CD14-positive monocyte (primary cell): Measurements from ENCODE around the gene MOAP1. TPM values are rescaled to one million over a fixed set of nuclear protein-coding genes. Genes with fewer than 3 reads are reported as not detected.

Experiments
- DNase-seq, 3 donors: peaks; one replicate each; pipeline ENCODE4 v3.0.0-alpha.2; 2011 to 2022
- H2AFZ ChIP-seq: 2 replicates; pipeline ENCODE4 v1.6.0; 2012; ENCODE audit warnings: mild to moderate bottlenecking, low read depth, low read length, inconsistent platforms; ENCODE audit not compliant: insufficient read depth, poor library complexity, severe bottlenecking
- H3K27ac ChIP-seq, 2 donors: 1 replicate in 1 of 2; 2 replicates in 1 of 2; pipeline ENCODE4 v1.5.1; 2012 to 2013; ENCODE audit warnings: low read length in 2 of 2, control low read depth in 1 of 2, inconsistent platforms in 1 of 2, low read depth in 1 of 2, mild to moderate bottlenecking in 1 of 2
- H3K27me3 ChIP-seq, 2 donors: one replicate each; pipeline versions ENCODE4 v1.6.0 to v1.6.1; 2011 to 2013; ENCODE audit warnings: low read length in 2 of 2; ENCODE audit not compliant: control insufficient read depth in 2 of 2, insufficient read depth in 2 of 2
- H3K36me3 ChIP-seq, 2 donors: replicated peaks in 1 of 2; 1 replicate in 1 of 2; 2 replicates in 1 of 2; pipeline versions ENCODE4 v1.5.1 to v1.6.1; 2012 to 2013; ENCODE audit warnings: low read length in 2 of 2, control low read depth in 1 of 2, inconsistent platforms in 1 of 2, mild to moderate bottlenecking in 1 of 2; ENCODE audit not compliant: insufficient read depth in 2 of 2, control insufficient read depth in 1 of 2
- H3K4me1 ChIP-seq, 2 donors: 1 replicate in 1 of 2; 2 replicates in 1 of 2; pipeline versions ENCODE4 v1.5.1 to v1.6.1; 2012 to 2013; ENCODE audit warnings: low read length in 2 of 2, control low read depth in 1 of 2, inconsistent platforms in 1 of 2, mild to moderate bottlenecking in 1 of 2, moderate library complexity in 1 of 2; ENCODE audit not compliant: insufficient read depth in 2 of 2, control insufficient read depth in 1 of 2
- H3K4me2 ChIP-seq: replicated peaks from 2 replicates; pipeline ENCODE3; 2012; ENCODE audit warnings: low read length, moderate library complexity, mild to moderate bottlenecking; ENCODE audit not compliant: poor library complexity, severe bottlenecking; ENCODE audit errors: extremely low read depth
- H3K4me3 ChIP-seq, 3 experiments: fragments of 200-600 bp in 1 of 3; sonication (generic) in 1 of 3; replicated peaks in 1 of 3; 1 replicate in 2 of 3; 2 replicates in 1 of 3; pipeline ENCODE4 v1.5.1; 2011 to 2013; ENCODE audit warnings: low read length in 3 of 3, mild to moderate bottlenecking in 3 of 3, control low read depth in 2 of 3, low read depth in 2 of 3, inconsistent platforms in 1 of 3, moderate library complexity in 1 of 3
- H3K79me2 ChIP-seq: 2 replicates; pipeline ENCODE4 v1.6.0; 2012; ENCODE audit warnings: mild to moderate bottlenecking, control low read depth, inconsistent platforms, low read length, moderate library complexity; ENCODE audit not compliant: insufficient read depth
- H3K9ac ChIP-seq: 2 replicates; pipeline ENCODE4 v1.6.0; 2017; ENCODE audit warnings: low read length, mild to moderate bottlenecking; ENCODE audit not compliant: insufficient read depth, poor library complexity, severe bottlenecking
- H3K9me3 ChIP-seq, 2 donors: replicated peaks in 1 of 2; 1 replicate in 1 of 2; 2 replicates in 1 of 2; pipeline versions ENCODE4 v1.5.1 to v1.6.1; 2012 to 2013; ENCODE audit warnings: low read length in 2 of 2, control low read depth in 1 of 2; ENCODE audit not compliant: control insufficient read depth in 1 of 2, insufficient read depth in 1 of 2
- H4K20me1 ChIP-seq: 2 replicates; pipeline ENCODE4 v1.6.0; 2012; ENCODE audit warnings: mild to moderate bottlenecking, low read length, control low read depth, moderate library complexity; ENCODE audit not compliant: insufficient read depth
- H3K27ac Mint-ChIP-seq, 7 donors: one replicate each; pipeline ENCODE4 v1.8.0; 2020; ENCODE audit warnings: mild to moderate bottlenecking in 7 of 7, mixed read lengths in 7 of 7, moderate library complexity in 6 of 7, inconsistent platforms in 2 of 7
- H3K27me3 Mint-ChIP-seq, 3 donors: one replicate each; pipeline ENCODE4 v1.8.0; 2021 to 2022; ENCODE audit warnings: low read depth in 3 of 3, mild to moderate bottlenecking in 3 of 3, mixed read lengths in 3 of 3, moderate library complexity in 3 of 3, inconsistent platforms in 1 of 3
- H3K36me3 Mint-ChIP-seq, 2 donors: one replicate each; pipeline ENCODE4 v1.8.0; 2020; ENCODE audit warnings: mixed read lengths in 2 of 2, inconsistent platforms in 1 of 2, mild to moderate bottlenecking in 1 of 2
- H3K4me1 Mint-ChIP-seq: one replicate; pipeline ENCODE4 v1.8.0; 2020; ENCODE audit warnings: mild to moderate bottlenecking, mixed read lengths
- H3K4me3 Mint-ChIP-seq, 2 donors: one replicate each; pipeline ENCODE4 v1.8.0; 2020; ENCODE audit warnings: mild to moderate bottlenecking in 2 of 2, mixed read lengths in 2 of 2, moderate library complexity in 1 of 2
- H3K9me3 Mint-ChIP-seq, 7 donors: one replicate each; pipeline ENCODE4 v1.8.0; 2020 to 2022; ENCODE audit warnings: mixed read lengths in 7 of 7, mild to moderate bottlenecking in 6 of 7, moderate library complexity in 6 of 7, inconsistent platforms in 2 of 7
- CTCF ChIP-seq: fragments of 200-600 bp; IDR thresholded peaks from one replicate; pipeline ENCODE4 v1.8.0; 2022; ENCODE audit warnings: antibody characterized with exemption, mild to moderate bottlenecking
- WGBS: methylation state at CpG from one replicate; pipeline ENCODE4 v1.1.5; 2013; ENCODE audit warnings: missing lambda C conversion rate; ENCODE audit not compliant: insufficient coverage; 5-methylcytosine and 5-hydroxymethylcytosine counted together
- intact Hi-C, 2 donors: fragments of 100-400 bp; cut with micrococcal nuclease; formaldehyde crosslinking; loops; one replicate each; pipeline versions ENCODE4 v1.15.0 to v1.15.1; 2023
- polyA plus RNA-seq, 3 donors: library from polyadenylated mRNA; depleted of rRNA in 1 of 3; unstranded in 2 of 3; stranded (reverse) in 1 of 3; fragments of 300-500 nt in 2 of 3; fragments of >200 nt in 1 of 3; fragmentation: Illumina TruSeq in 2 of 3; gene quantifications; 1 replicate in 2 of 3; 2 replicates in 1 of 3; pipeline ENCODE4 v1.2.3, GENCODE V29; 2012 to 2021

Gene MOAP1
- polyA plus RNA-seq, 3 donors, result 22.5 to 53.9 (median 22.6) TPM

- no peaks in the 10 kb centered on the region for H3K36me3 Mint-ChIP-seq
- no peak overlapping the region for H3K4me3 ChIP-seq
- H3K27ac ChIP-seq, result no peak overlapping the region
- H4K20me1 ChIP-seq, result no peaks in the 10 kb centered on the region
- no peak overlapping the region for H3K9ac ChIP-seq
- no peaks in the 10 kb centered on the region for H3K36me3 ChIP-seq
- no peak overlapping the region for H2AFZ ChIP-seq
- no peak overlapping the region for H3K4me2 ChIP-seq
- H3K27ac Mint-ChIP-seq, result no peak overlapping the region
- no peaks in the 10 kb centered on the region for H3K9me3 Mint-ChIP-seq
- H3K79me2 ChIP-seq, result no peaks in the 10 kb centered on the region
- H3K27me3 Mint-ChIP-seq, result no peaks in the 10 kb centered on the region
- intact Hi-C loops, result no loop called here
- WGBS, result no CpG with 5 or more reads among the region's 5 CpGs
- DNase-seq, result no peak
- no peaks in the 10 kb centered on the region for H3K9me3 ChIP-seq
- TF ChIP-seq CTCF, result no peak
- no peaks in the 10 kb centered on the region for H3K27me3 ChIP-seq
- H3K4me3 Mint-ChIP-seq, result no peak overlapping the region
- H3K4me1 Mint-ChIP-seq, result peaks cover 4% of the 10 kb centered on the region
- peaks cover 0 to under 1% of the 10 kb centered on the region in 2 donors for H3K4me1 ChIP-seq
Observed at GRCh38 chr14:93163564-93163963, 21.1 kb downstream of the MOAP1 start.

- no peak for TF ChIP-seq CTCF
- no peaks in the 10 kb centered on the region for H3K4me1 ChIP-seq
- H3K79me2 ChIP-seq, result no peaks in the 10 kb centered on the region
- Mint-ChIP-seq H3K27me3 (no peaks in the 10 kb centered on the region), H3K27ac (no peak overlapping the region), H3K4me3 (no peak overlapping the region), H3K36me3 (no peaks in the 10 kb centered on the region), H3K4me1 (no peaks in the 10 kb centered on the region), H3K9me3 (no peaks in the 10 kb centered on the region)
- no peaks in the 10 kb centered on the region for H4K20me1 ChIP-seq
- no peak overlapping the region for H3K9ac ChIP-seq
- no peaks in the 10 kb centered on the region for H3K9me3 ChIP-seq
- H3K4me2 ChIP-seq, result no peak overlapping the region
- H2AFZ ChIP-seq, result no peak overlapping the region
- H3K36me3 ChIP-seq, result no peaks in the 10 kb centered on the region
- intact Hi-C loops, result no loop called here
- DNase-seq, result no peak
- no peaks in the 10 kb centered on the region for H3K27me3 ChIP-seq
- H3K27ac ChIP-seq, result no peak overlapping the region
- WGBS, result 94% methylated on average over 3 of the region's 4 CpGs
- H3K4me3 ChIP-seq, result no peak overlapping the region
Observed at GRCh38 chr14:93161411-93161940, 23.2 kb downstream of the MOAP1 start.
